ENCODE measurements around the gene VGLL3.
"Not testable (repeated sequence)": the region's sequence is repeated elsewhere in the genome, so short reads cannot be mapped to it uniquely, and the experiment has no call there.

VGLL3 gene, protein sequence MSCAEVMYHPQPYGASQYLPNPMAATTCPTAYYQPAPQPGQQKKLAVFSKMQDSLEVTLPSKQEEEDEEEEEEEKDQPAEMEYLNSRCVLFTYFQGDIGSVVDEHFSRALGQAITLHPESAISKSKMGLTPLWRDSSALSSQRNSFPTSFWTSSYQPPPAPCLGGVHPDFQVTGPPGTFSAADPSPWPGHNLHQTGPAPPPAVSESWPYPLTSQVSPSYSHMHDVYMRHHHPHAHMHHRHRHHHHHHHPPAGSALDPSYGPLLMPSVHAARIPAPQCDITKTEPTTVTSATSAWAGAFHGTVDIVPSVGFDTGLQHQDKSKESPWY

DNA sequence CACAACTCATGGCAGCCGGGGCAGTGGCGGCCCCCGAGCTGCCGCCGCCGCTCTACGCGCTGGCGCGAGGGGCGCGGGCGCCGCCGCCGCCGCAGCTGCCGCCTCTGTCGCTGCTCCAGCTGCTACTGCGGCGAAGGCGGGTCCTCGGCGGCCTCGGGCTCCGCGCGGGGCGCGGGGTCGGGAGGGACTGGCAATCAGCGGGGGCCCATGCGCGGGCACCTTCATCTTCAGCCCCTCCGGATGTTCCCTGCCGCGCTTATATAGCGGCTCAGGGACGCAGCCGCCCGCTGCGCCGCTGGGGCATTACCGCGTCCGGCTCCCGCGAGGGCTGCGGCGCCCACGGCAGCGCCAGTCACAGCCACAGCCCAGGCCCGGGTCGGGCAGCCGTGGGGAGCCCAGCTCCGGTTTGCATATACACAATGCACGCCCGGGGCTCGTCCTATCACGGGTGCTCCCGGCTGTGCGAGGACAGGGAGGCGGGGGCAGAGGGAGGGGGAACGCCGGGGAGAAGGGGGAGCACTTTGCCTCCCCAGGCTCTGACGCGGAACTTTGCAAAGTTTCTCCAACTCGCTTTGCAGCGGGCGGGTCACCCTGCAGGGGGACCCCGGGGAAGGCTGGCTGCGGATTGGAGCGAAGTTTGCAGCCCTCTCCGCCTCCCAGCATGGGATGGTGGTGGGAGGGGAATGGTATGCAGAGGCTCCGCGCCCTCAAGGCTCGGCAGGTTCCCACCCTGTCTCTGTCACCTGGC is at the start of gene VGLL3:
TSS of gene VGLL3 (minus strand) at position 416 of the 748 bp plus-strand sequence. CDS start at position 10, 406 bp downstream.
- H3K4me3 ChIP-seq (ENCODE audit: low read depth, low read length), result peak within 1 kb of the TSS; percentile 92
- TF ChIP-seq, protein P1, sequence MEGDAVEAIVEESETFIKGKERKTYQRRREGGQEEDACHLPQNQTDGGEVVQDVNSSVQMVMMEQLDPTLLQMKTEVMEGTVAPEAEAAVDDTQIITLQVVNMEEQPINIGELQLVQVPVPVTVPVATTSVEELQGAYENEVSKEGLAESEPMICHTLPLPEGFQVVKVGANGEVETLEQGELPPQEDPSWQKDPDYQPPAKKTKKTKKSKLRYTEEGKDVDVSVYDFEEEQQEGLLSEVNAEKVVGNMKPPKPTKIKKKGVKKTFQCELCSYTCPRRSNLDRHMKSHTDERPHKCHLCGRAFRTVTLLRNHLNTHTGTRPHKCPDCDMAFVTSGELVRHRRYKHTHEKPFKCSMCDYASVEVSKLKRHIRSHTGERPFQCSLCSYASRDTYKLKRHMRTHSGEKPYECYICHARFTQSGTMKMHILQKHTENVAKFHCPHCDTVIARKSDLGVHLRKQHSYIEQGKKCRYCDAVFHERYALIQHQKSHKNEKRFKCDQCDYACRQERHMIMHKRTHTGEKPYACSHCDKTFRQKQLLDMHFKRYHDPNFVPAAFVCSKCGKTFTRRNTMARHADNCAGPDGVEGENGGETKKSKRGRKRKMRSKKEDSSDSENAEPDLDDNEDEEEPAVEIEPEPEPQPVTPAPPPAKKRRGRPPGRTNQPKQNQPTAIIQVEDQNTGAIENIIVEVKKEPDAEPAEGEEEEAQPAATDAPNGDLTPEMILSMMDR (IDR thresholded peaks at IDR 0.05; ENCODE audit: low read depth, low read length), result no peak

DNA sequence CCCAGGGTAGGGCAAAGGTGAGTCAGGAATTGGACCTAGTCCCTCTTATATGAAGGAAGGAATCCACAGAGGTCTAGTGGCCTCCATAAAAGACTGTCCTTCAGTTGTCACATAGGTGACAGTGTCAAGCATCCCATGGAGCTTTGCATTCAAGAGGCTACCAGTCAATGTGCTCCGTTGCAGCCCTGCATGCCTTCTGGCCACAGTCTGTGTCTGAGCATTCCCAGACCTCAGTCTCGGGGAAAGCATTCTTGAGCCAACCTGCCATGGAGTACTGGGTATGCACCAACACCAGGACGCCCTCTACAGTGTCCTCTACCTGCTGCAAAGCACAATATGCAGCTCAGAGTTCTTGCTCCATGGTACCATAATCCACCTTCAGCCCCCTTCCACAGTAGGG is 46.7 kb upstream of the VGLL3 start:
- H3K4me3 ChIP-seq (ENCODE audit: low read depth, low read length), result no peak overlapping the region
- TF ChIP-seq, protein P1 (IDR thresholded peaks at IDR 0.05; ENCODE audit: low read depth, low read length), result no peak

DNA sequence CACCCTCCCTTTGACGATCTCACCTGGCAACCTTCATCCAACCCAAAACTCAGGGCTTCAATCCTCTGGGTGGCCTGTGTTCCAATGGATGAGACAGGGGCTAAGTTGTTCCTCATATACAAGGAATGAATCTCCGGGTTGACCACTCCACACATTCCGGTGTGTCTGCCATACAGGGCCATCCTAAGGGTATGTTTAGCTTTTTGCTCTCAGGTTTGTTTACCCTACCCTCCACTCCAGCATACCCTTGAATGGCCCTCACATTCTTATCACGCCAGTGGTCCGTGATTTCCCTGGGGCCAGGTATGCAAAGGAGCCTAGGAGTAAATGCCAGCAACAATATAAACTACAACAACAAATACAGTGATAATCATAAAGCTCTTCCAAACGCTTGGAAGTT is 45.7 kb upstream of the VGLL3 start:
- H3K4me3 ChIP-seq (ENCODE audit: low read depth, low read length), result no peak overlapping the region
- TF ChIP-seq, protein P1 (IDR thresholded peaks at IDR 0.05; ENCODE audit: low read depth, low read length), result no peak

DNA sequence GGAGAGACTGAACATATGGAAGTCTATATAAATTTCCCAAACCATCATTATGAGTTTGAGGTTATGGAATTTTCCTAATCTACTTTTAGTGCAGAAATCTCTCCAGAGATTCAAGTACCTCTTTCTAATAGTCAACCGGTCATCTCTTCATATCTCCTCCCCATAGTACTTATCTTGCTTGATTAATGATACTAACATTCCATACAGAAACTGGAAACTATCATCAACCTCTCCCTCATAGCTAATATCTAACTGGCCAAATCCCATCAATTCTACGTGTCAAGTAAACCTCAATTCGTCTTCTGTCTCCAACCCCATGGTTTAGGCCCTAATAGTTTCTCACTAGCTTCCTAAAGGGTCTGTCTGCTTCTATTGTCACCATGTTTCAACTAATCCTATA is 44.4 kb upstream of the VGLL3 start:
- TF ChIP-seq, protein P1 (IDR thresholded peaks at IDR 0.05; ENCODE audit: low read depth, low read length), result no peak
- no peak overlapping the region for H3K4me3 ChIP-seq (ENCODE audit: low read depth, low read length)

DNA sequence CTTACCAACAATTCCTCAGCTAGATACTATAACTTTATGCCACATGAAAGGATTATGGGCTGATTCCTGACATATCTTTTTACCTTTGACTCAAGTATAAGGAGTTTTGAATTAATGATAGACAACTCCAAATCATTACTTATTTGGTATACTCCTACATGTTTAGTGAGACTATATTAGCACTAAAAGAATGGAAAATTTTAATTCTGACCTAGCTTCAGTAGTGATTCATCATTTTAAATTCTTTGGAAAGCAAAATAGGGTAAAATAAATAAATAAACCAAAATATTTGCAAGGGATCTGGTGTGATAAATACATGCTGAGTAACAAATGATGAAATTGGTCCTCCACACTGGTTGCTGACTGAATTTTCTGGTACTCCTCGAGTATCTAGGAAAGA is 42.3 kb upstream of the VGLL3 start:
- no peak overlapping the region for H3K4me3 ChIP-seq (ENCODE audit: low read depth, low read length)
- TF ChIP-seq, protein P1 (IDR thresholded peaks at IDR 0.05; ENCODE audit: low read depth, low read length), result no peak

DNA sequence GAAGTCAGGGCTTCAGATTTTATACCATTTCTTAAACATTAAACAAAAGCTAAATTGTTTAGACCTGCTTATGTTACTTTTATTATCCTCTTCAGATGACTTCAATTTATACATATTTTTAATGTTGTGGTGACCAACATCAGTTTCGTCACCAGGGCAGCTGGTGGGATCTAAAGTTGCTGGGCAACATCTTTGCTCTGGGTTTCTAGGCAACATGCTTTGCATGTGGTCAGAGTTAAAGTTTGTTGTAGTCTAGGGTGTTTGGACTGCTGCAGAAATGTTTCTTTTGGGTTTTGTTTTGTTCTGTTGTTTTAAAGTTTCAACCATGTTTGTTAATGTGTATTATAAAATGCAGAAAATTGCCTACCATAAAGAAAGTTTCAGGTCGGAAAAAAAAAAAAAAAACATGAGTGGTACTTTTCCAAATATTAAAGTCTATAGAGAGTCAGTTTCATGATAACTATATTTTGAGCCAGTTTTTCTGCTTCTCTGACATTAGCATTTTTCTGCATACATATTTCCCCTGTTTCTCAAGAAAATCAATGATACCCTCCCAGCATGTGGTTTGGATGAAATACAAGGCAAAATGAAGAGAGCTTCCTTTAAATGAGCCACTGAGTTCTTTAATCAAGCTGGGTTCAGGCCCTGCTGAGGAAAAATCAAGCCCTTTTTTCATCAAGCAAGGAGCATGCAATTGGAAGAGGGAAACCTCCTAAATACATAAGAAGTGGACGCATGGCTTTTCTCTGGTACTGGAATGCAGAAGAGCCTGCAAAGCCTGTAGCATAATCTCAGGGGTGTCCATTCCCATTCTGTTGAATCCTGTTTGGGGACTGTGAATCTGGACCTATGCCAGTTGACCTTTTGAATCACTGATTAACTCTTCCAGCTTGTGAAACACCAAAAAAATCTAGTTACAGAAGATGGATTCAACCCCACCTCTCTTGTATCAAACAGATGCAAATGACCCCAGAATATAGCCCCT is 35.0 kb upstream of the VGLL3 start:
- no peak overlapping the region for H3K4me3 ChIP-seq (ENCODE audit: low read depth, low read length)
- TF ChIP-seq, protein P1 (IDR thresholded peaks at IDR 0.05; ENCODE audit: low read depth, low read length), result no peak

DNA sequence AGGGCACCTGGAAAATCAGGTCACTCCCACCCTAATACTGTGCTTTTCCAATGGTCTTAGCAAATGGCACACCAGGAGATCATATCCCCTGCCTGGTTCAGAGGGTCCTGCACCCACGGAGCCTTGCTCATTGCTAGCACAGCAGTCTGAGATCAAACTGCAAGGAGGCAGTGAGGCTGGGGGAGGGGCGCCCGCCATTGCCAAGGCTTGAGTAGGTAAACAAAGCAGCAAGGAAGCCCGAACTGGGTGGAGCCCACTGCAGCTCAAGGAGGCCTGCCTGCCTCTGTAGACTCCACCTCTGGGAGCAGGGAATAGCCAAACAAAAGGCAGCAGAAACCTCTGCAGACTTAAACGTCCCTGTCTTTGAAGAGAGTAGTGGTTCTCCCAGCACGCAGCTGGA is 26.4 kb upstream of the VGLL3 start:
- not testable (repeated sequence) for H3K4me3 ChIP-seq (ENCODE audit: low read depth, low read length)
